Fibroblast of pulmonary artery (primary cell): Measurements from ENCODE around the gene GMPR.
"Not testable (repeated sequence)": the region's sequence is repeated elsewhere in the genome, so short reads cannot be mapped to it uniquely, and the experiment has no call there.

Experiments
- DNase-seq: peaks from one replicate; pipeline ENCODE4 v3.0.0-alpha.2; 2010; ENCODE audit warnings: low read depth
- H3K4me3 ChIP-seq: replicated peaks from 2 replicates; pipeline ENCODE4 v1.5.1; 2011; ENCODE audit warnings: low read depth, mild to moderate bottlenecking, control low read depth, low read length, moderate library complexity
- CTCF ChIP-seq: IDR thresholded peaks from 2 replicates; pipeline ENCODE4 v1.5.1; 2011; ENCODE audit warnings: mild to moderate bottlenecking, control low read depth, low read length, inconsistent platforms; ENCODE audit errors: missing control alignments

GMPR gene

GRCh38 chr6:16257999-16258708, 19.8 kb downstream of the GMPR start:
- TF ChIP-seq CTCF: no peak
- H3K4me3 ChIP-seq: no peak overlapping the region
- peak; percentile 34 for DNase-seq

GRCh38 chr6:16258709-16259075, 20.3 kb downstream of the GMPR start:
- H3K4me3 ChIP-seq: no peak overlapping the region
- DNase-seq: no peak
- no peak for TF ChIP-seq CTCF

GRCh38 chr6:16259604-16260003, 21.2 kb downstream of the GMPR start:
- H3K4me3 ChIP-seq, DNase-seq: not testable (repeated sequence)

GRCh38 chr6:16260602-16261001, 22.2 kb downstream of the GMPR start:
- not testable (repeated sequence) for H3K4me3 ChIP-seq, DNase-seq

- not testable (repeated sequence) for H3K4me3 ChIP-seq, DNase-seq
Measured at GRCh38 chr6:16262773-16263172, 24.4 kb downstream of the GMPR start.

- DNase-seq, H3K4me3 ChIP-seq: not testable (repeated sequence)
Measured at GRCh38 chr6:16263464-16264099, 25.2 kb downstream of the GMPR start.

- TF ChIP-seq CTCF: no peak
- DNase-seq: no peak
- no peak overlapping the region for H3K4me3 ChIP-seq
Measured at GRCh38 chr6:16264785-16265184, 26.4 kb downstream of the GMPR start.

GRCh38 chr6:16265351-16266341, 27.3 kb downstream of the GMPR start:
- TF ChIP-seq CTCF: no peak
- H3K4me3 ChIP-seq: no peak overlapping the region
- DNase-seq: no peak
